B cell (primary cell): ENCODE results near the gene ADAMTS16.

Source experiments
- CTCF ChIP-seq: fragments of 200-600 bp; IDR thresholded peaks from one replicate; pipeline ENCODE4 v1.8.0; 2022; ENCODE audit warnings: antibody characterized with exemption, mild to moderate bottlenecking
- EZH2 ChIP-seq: IDR thresholded peaks from 2 replicates; pipeline ENCODE4 v1.6.1; 2012; ENCODE audit warnings: borderline replicate concordance, low read depth, mild to moderate bottlenecking, moderate library complexity, low read length; ENCODE audit not compliant: insufficient read depth, poor library complexity, severe bottlenecking

- no peak for TF ChIP-seq CTCF
- no peak for TF ChIP-seq EZH2
Measured at GRCh38 chr5:5287419-5287818, 147.3 kb downstream of the ADAMTS16 start.
